Mesendoderm (in vitro differentiated cells): ENCODE results near the gene MARCHF10.

Source experiments
- DNase-seq: peaks from one replicate; pipeline ENCODE4 v3.0.0; 2013
- H2AK5ac ChIP-seq: 2 replicates; pipeline ENCODE4 v1.6.1; 2013; ENCODE audit warnings: low read length, inconsistent platforms
- H2BK120ac ChIP-seq: 2 replicates; pipeline ENCODE4 v1.6.1; 2013; ENCODE audit warnings: low read depth, mild to moderate bottlenecking, low read length, moderate library complexity, mixed read lengths
- H2BK15ac ChIP-seq: replicated peaks from 2 replicates; pipeline ENCODE4 v1.6.1; 2013; ENCODE audit warnings: low read depth, mild to moderate bottlenecking, moderate library complexity
- H2BK5ac ChIP-seq: 2 replicates; pipeline ENCODE4 v1.6.1; 2013; ENCODE audit warnings: low read length, inconsistent platforms
- H3K18ac ChIP-seq: 2 replicates; pipeline ENCODE4 v1.6.1; 2013; ENCODE audit warnings: mild to moderate bottlenecking, low read length, mixed read lengths
- H3K23ac ChIP-seq: one replicate; pipeline ENCODE4 v1.6.1; 2013; ENCODE audit warnings: low read length
- H3K27ac ChIP-seq: 2 replicates; pipeline ENCODE4 v1.5.1; 2013; ENCODE audit warnings: low read depth, mild to moderate bottlenecking, inconsistent platforms, low read length, moderate library complexity
- H3K27me3 ChIP-seq: 2 replicates; pipeline ENCODE4 v1.6.1; 2013; ENCODE audit warnings: low read length, control low read depth, mild to moderate bottlenecking, inconsistent platforms; ENCODE audit not compliant: insufficient read depth, poor library complexity
- H3K36me3 ChIP-seq: 2 replicates; pipeline ENCODE4 v1.6.1; 2013; ENCODE audit warnings: low read length, inconsistent platforms; ENCODE audit not compliant: control insufficient read depth, insufficient read depth
- H3K4ac ChIP-seq: one replicate; pipeline ENCODE4 v1.6.1; 2013; ENCODE audit warnings: low read depth, mild to moderate bottlenecking, low read length, moderate library complexity
- H3K4me1 ChIP-seq: 2 replicates; pipeline ENCODE4 v1.6.1; 2013; ENCODE audit warnings: low read depth, low read length, inconsistent platforms; ENCODE audit not compliant: control insufficient read depth
- H3K4me2 ChIP-seq: 2 replicates; pipeline ENCODE4 v1.6.1; 2013; ENCODE audit warnings: low read length
- H3K4me3 ChIP-seq: 2 replicates; pipeline ENCODE4 v1.5.1; 2013; ENCODE audit warnings: mild to moderate bottlenecking, low read length
- H3K56ac ChIP-seq: one replicate; pipeline ENCODE4 v1.6.1; 2013; ENCODE audit warnings: low read length
- H3K79me1 ChIP-seq: 2 replicates; pipeline ENCODE4 v1.6.1; 2013; ENCODE audit warnings: low read length, inconsistent platforms
- H3K79me2 ChIP-seq: 2 replicates; pipeline ENCODE4 v1.6.1; 2013; ENCODE audit warnings: mild to moderate bottlenecking, low read length; ENCODE audit not compliant: control insufficient read depth, insufficient read depth
- H3K9ac ChIP-seq: 2 replicates; pipeline ENCODE4 v1.6.1; 2013; ENCODE audit warnings: low read length, inconsistent platforms
- H4K5ac ChIP-seq: one replicate; pipeline ENCODE4 v1.6.1; 2013; ENCODE audit warnings: low read length
- H4K8ac ChIP-seq: one replicate; pipeline ENCODE4 v1.6.1; 2013; ENCODE audit warnings: low read depth, mild to moderate bottlenecking, control low read depth, low read length, moderate library complexity
- WGBS: extraction: QIAGEN DNeasy Blood & Tissue Kit; methylation state at CpG from one replicate; pipeline ENCODE4 v1.1.7; 2013; ENCODE audit warnings: low lambda C conversion rate, missing lambda C conversion rate; ENCODE audit not compliant: insufficient coverage; ENCODE audit errors: extremely low coverage; 5-methylcytosine and 5-hydroxymethylcytosine counted together

Gene MARCHF10

DNA sequence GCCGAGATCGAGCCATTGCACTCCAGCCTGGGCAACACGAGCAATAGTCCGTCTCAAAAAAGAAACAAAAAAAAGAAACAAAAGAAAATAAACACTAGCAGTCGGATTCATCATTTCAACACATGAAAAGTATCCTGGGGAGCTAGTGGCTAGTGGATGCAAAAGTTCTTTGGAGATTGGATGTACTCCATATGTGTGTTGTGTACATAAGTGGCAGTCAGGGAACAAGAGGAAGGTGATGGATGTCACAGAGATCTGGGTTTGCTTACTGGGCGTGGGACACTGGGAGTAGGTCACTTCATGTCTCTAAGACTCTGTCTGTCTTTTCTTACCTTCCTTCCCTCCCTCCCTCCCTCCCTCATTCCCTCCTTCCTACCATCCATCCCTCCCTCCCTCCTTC lies 145.3 kb downstream of the MARCHF10 start:
- no peak overlapping the region for H4K5ac ChIP-seq
- DNase-seq: no peak
- H3K4me3 ChIP-seq: no peak overlapping the region
- H3K9ac ChIP-seq: no peak overlapping the region
- H3K23ac ChIP-seq: no peak overlapping the region
- no peaks in the 10 kb centered on the region for H3K4me1 ChIP-seq
- peaks cover 4% of the 10 kb centered on the region for H3K36me3 ChIP-seq
- H2BK5ac ChIP-seq: no peak overlapping the region
- no peak overlapping the region for H3K56ac ChIP-seq
- no peak overlapping the region for H2AK5ac ChIP-seq
- no peak overlapping the region for H4K8ac ChIP-seq
- H2BK120ac ChIP-seq: no peak overlapping the region
- no CpG with 5 or more reads among the region's 6 CpGs for WGBS
- H3K27ac ChIP-seq: no peak overlapping the region
- H3K4me2 ChIP-seq: no peak overlapping the region
- no peak overlapping the region for H3K4ac ChIP-seq
- no peak overlapping the region for H3K18ac ChIP-seq
- no peaks in the 10 kb centered on the region for H3K79me1 ChIP-seq
- H2BK15ac ChIP-seq: no peak overlapping the region
- no peaks in the 10 kb centered on the region for H3K79me2 ChIP-seq
- H3K27me3 ChIP-seq: no peaks in the 10 kb centered on the region

DNA sequence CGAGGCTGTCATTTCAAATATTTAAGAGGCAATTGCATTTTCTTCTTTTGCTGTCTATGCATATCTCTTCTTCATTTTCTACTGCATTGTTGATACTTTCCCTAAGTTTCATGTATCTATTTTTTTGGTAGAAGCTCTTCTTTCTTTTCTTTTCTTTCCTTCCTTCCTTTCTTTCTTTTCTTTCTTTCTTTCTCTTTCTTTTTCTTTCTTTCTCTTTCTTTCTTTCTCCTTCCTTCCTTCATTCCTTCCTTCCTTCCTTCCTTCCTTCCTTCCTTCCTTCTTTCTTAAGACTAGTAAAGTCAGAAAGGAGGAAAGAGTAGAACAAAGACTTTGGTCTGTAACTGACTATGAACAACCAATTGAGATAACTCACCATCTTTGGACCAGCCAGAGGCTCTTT lies 146.8 kb downstream of the MARCHF10 start:
- Histone ChIP-seq H2BK5ac (no peak overlapping the region), H3K4me3 (no peak overlapping the region), H2AK5ac (no peak overlapping the region), H2BK15ac (no peak overlapping the region), H3K23ac (no peak overlapping the region), H3K56ac (no peak overlapping the region), H3K36me3 (peaks cover 3% of the 10 kb centered on the region), H3K79me1 (no peaks in the 10 kb centered on the region), H3K4ac (no peak overlapping the region), H4K5ac (no peak overlapping the region), H2BK120ac (no peak overlapping the region), H3K9ac (no peak overlapping the region), H3K4me1 (no peaks in the 10 kb centered on the region), H3K27ac (no peak overlapping the region), H4K8ac (no peak overlapping the region), H3K27me3 (no peaks in the 10 kb centered on the region), H3K4me2 (no peak overlapping the region), H3K18ac (no peak overlapping the region), H3K79me2 (no peaks in the 10 kb centered on the region)
- WGBS: no CpG with 5 or more reads among the region's 1 CpG
- no peak for DNase-seq

DNA sequence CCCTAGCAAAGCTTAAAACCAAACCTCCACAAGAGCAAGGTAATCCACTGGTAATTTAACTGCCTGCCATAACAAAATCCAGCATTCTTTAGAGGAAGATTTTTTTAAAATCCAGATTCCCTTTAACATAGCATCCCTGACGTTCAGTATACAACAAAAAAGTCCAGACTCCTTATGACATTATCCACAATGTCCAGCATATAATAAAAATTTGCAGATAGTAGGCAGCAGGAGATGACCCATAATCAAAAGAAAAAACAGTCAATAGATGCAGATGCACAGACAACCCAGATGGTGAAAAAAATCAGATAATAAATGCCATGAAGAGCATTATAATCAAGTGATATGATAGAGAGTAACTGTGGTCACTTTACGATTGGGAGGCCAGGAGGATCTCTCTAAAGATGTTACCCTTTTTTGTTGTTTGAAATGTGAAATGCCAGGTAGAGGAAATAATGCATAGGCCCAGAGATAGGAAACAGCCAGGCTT lies 147.4 kb downstream of the MARCHF10 start:
- H2BK120ac ChIP-seq: no peak overlapping the region
- no peaks in the 10 kb centered on the region for H3K27me3 ChIP-seq
- H3K4me3 ChIP-seq: no peak overlapping the region
- H3K27ac ChIP-seq: no peak overlapping the region
- H3K56ac ChIP-seq: no peak overlapping the region
- H3K4ac ChIP-seq: no peak overlapping the region
- no peak overlapping the region for H2AK5ac ChIP-seq
- no peak overlapping the region for H3K4me2 ChIP-seq
- no peak overlapping the region for H3K23ac ChIP-seq
- H3K79me2 ChIP-seq: no peaks in the 10 kb centered on the region
- no peak overlapping the region for H4K8ac ChIP-seq
- no peak overlapping the region for H2BK15ac ChIP-seq
- no peaks in the 10 kb centered on the region for H3K79me1 ChIP-seq
- no peak overlapping the region for H2BK5ac ChIP-seq
- peaks cover 2% of the 10 kb centered on the region for H3K36me3 ChIP-seq
- H3K18ac ChIP-seq: no peak overlapping the region
- DNase-seq: no peak
- WGBS: no CpG with 5 or more reads among the region's 2 CpGs
- no peaks in the 10 kb centered on the region for H3K4me1 ChIP-seq
- H4K5ac ChIP-seq: no peak overlapping the region
- no peak overlapping the region for H3K9ac ChIP-seq

DNA sequence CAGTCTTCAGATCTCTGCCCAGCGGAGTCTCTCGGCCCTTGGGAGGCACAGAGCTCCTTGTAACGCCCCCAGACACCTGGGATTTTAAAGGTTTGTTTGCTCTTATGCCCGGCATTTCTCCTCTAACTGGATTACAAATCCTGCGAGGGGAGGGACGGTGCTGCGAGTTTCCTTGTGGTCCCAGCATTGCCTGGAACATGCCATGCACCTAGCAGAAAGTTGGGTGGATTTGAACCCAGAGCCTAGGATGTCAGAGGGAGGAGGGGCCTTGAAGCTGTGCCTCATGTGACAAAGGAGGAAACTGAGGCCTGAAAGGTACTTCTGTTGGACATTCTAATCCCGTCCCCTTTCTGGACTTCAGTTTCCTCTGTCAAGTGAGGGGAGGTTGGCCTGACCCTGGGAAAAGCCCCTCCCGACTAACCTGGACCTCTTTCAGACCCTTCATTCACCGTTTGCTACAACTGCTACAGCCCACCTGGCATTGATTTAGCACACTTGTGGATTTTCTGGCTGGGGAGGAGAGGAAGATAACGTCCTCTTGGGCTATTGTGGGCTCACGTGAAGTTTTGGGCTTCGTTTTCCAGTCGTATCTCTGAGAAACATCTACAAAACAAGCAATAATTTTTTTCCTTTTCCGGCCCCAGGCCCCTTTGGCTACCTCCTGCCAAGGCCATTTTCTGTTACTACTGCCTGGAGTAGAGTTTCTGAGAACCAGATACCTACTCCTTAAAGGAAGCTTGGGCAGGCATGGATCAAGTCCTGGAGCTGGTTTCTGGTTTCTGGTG lies 149.8 kb downstream of the MARCHF10 start:
- H3K79me1 ChIP-seq: peaks cover 4% of the 10 kb centered on the region
- no peak for DNase-seq
- no peak overlapping the region for H2BK5ac ChIP-seq
- no peaks in the 10 kb centered on the region for H3K79me2 ChIP-seq
- WGBS: no CpG with 5 or more reads among the region's 15 CpGs
- no peak overlapping the region for H3K4ac ChIP-seq
- H3K4me1 ChIP-seq: peaks cover 8% of the 10 kb centered on the region
- peaks cover 1% of the 10 kb centered on the region for H3K36me3 ChIP-seq
- no peaks in the 10 kb centered on the region for H3K27me3 ChIP-seq
- no peak overlapping the region for H3K18ac ChIP-seq
- H3K56ac ChIP-seq: no peak overlapping the region
- no peak overlapping the region for H3K27ac ChIP-seq
- H2AK5ac ChIP-seq: no peak overlapping the region
- H3K23ac ChIP-seq: no peak overlapping the region
- no peak overlapping the region for H2BK15ac ChIP-seq
- no peak overlapping the region for H2BK120ac ChIP-seq
- no peak overlapping the region for H4K8ac ChIP-seq
- no peak overlapping the region for H4K5ac ChIP-seq
- H3K4me3 ChIP-seq: no peak overlapping the region
- no peak overlapping the region for H3K4me2 ChIP-seq
- no peak overlapping the region for H3K9ac ChIP-seq

DNA sequence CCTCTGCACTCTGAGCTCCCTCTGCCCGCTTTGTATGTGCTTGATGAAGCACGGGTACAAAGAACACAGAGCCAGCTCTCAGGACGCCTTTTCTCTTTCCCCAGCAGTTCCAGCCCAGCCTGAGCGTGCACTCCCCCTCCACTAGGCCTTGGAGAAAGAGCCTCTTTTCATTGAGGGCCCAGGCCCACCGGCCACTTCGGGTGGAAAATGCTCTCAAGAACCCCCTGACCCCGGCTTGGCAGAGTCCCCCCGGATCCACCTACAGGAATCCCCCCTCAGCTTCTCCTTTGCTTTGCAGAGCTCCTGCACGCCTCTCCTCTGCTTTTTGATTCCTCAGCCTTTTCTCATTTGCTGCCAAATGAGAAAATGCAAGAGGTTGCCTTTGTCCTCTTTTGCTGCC lies 150.4 kb downstream of the MARCHF10 start:
- H2BK15ac ChIP-seq: no peak overlapping the region
- H3K4ac ChIP-seq: no peak overlapping the region
- H3K27ac ChIP-seq: no peak overlapping the region
- no peak overlapping the region for H3K23ac ChIP-seq
- no peaks in the 10 kb centered on the region for H3K27me3 ChIP-seq
- H3K4me3 ChIP-seq: no peak overlapping the region
- H2AK5ac ChIP-seq: no peak overlapping the region
- H4K8ac ChIP-seq: no peak overlapping the region
- no peak overlapping the region for H3K4me2 ChIP-seq
- no peak for DNase-seq
- H3K18ac ChIP-seq: no peak overlapping the region
- no peak overlapping the region for H4K5ac ChIP-seq
- no peak overlapping the region for H3K56ac ChIP-seq
- H2BK120ac ChIP-seq: no peak overlapping the region
- H3K36me3 ChIP-seq: peaks cover 1% of the 10 kb centered on the region
- H3K79me1 ChIP-seq: peaks cover 4% of the 10 kb centered on the region
- H2BK5ac ChIP-seq: no peak overlapping the region
- WGBS: no CpG with 5 or more reads among the region's 9 CpGs
- H3K9ac ChIP-seq: no peak overlapping the region
- peaks cover 9% of the 10 kb centered on the region for H3K4me1 ChIP-seq
- H3K79me2 ChIP-seq: no peaks in the 10 kb centered on the region
